ENCODE results near the gene NME8.

NME8 gene

GRCh38 chr7:37901236-37901827 lies 52.9 kb downstream of the NME8 start:
- no peak for DNase-seq

- DNase-seq: no peak
Observed at GRCh38 chr7:37901890-37902524, 53.6 kb downstream of the NME8 start.

GRCh38 chr7:37908221-37908788 lies 59.9 kb downstream of the NME8 start:
- no peak for DNase-seq

- DNase-seq: no peak
Observed at GRCh38 chr7:37912756-37913155, 64.4 kb downstream of the NME8 start.

- no peak for DNase-seq
Observed at GRCh38 chr7:37915438-37915837, 67.0 kb downstream of the NME8 start.

GRCh38 chr7:37916017-37916672 lies 67.7 kb downstream of the NME8 start:
- no peak for DNase-seq

GRCh38 chr7:37916673-37917660 lies 68.6 kb downstream of the NME8 start, which contains the start of gene SFRP4:
Gene SFRP4, minus strand, starts transcription at chr7:37916817. Its CDS starts 280 bp downstream, at chr7:37916537.
- DNase-seq: peak; percentile 15

GRCh38 chr7:37918526-37918925 lies 70.1 kb downstream of the NME8 start:
- DNase-seq: no peak

GRCh38 chr7:37920305-37920848 lies 72.0 kb downstream of the NME8 start, which contains the start of gene EPDR1:
Gene EPDR1, plus strand, starts transcription at chr7:37920640. Its CDS starts 300 bp downstream, at chr7:37920940.
- DNase-seq: peak; percentile 37

- no peak for DNase-seq
Observed at GRCh38 chr7:37920849-37921805, 72.7 kb downstream of the NME8 start.

GRCh38 chr7:37921876-37922275 lies 73.5 kb downstream of the NME8 start:
- DNase-seq: no peak

- no peak for DNase-seq
Observed at GRCh38 chr7:37923996-37924395, 75.6 kb downstream of the NME8 start.

- DNase-seq: no peak
Observed at GRCh38 chr7:37924491-37925041, 76.2 kb downstream of the NME8 start.

- no peak for DNase-seq
Observed at GRCh38 chr7:37925620-37926019, 77.2 kb downstream of the NME8 start.

- no peak for DNase-seq
Observed at GRCh38 chr7:37927773-37928444, 79.5 kb downstream of the NME8 start.

- no peak for DNase-seq
Observed at GRCh38 chr7:37928878-37929277, 80.5 kb downstream of the NME8 start.

GRCh38 chr7:37930226-37930948 lies 82.0 kb downstream of the NME8 start:
- DNase-seq: no peak

GRCh38 chr7:37932543-37932942 lies 84.1 kb downstream of the NME8 start:
- no peak for DNase-seq

- no peak for DNase-seq
Observed at GRCh38 chr7:37933018-37933566, 84.7 kb downstream of the NME8 start.

Measured in CD4-positive, alpha-beta T cell treated with Interleukin-10 for 1 hour (primary cell).